Measurements from ENCODE around the gene PLA2G6.

The PLA2G6 gene

GRCh38 chr22:38172832-38173640 is 8.6 kb downstream of the PLA2G6 start:
- DNase-seq (ENCODE audit: extremely low read depth, low read depth) = no peak
- TF ChIP-seq CTCF (IDR thresholded peaks at IDR 0.05; ENCODE audit: low read depth, low read length, missing control alignments) = no peak
- H3K4me3 ChIP-seq (replicated peaks; ENCODE audit: low read depth, low read length) = no peak overlapping the region

GRCh38 chr22:38171927-38172831 is 9.5 kb downstream of the PLA2G6 start:
- no peak for DNase-seq (ENCODE audit: extremely low read depth, low read depth)
- TF ChIP-seq CTCF (IDR thresholded peaks at IDR 0.05; ENCODE audit: low read depth, low read length, missing control alignments) = no peak
- no peak overlapping the region for H3K4me3 ChIP-seq (replicated peaks; ENCODE audit: low read depth, low read length)

DNA sequence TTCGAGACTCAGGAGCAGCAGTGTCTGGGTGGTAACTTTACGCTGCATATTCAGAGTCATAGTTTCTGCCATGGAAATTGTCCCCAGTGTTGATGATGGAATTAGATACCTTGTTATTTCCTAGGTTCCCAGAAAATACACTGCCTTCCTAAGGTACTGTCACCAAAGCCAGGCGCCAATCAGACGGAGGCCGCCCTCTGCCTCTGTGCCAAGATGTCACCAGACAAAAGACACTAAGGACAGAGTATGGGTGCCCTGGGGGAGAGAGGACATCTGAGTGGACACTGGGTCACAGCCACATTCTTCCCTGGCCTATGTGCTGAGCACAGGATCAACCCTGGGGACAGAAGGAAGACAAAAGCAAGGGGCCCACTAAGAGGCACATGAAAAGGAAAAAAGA is 11.2 kb downstream of the PLA2G6 start:
- TF ChIP-seq CTCF (IDR thresholded peaks at IDR 0.05; ENCODE audit: low read depth, low read length, missing control alignments) = no peak
- no peak overlapping the region for H3K4me3 ChIP-seq (replicated peaks; ENCODE audit: low read depth, low read length)
- no peak for DNase-seq (ENCODE audit: extremely low read depth, low read depth)

DNA sequence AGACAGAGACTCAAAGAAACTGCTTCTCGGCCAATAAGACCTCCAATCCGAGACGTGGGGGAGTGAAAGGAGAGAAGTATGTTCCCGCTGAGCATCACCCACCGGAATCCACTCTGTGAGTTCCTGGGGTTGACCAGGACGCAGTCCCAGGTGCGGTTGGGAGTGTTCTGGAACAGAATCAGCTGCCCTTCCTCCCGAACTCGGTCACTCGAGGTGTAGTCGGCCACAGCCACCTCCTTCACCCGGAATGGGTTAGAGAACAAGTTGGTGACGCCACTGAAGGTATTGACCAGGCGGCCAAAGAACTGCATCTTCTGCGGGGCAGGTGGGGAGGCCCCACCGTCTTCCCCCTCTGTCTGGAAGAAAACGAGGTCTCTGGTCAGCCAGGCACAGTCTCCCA is 12.5 kb downstream of the PLA2G6 start:
- H3K4me3 ChIP-seq (replicated peaks; ENCODE audit: low read depth, low read length) = no peak overlapping the region
- no peak for DNase-seq (ENCODE audit: extremely low read depth, low read depth)
- no peak for TF ChIP-seq CTCF (IDR thresholded peaks at IDR 0.05; ENCODE audit: low read depth, low read length, missing control alignments)

DNA sequence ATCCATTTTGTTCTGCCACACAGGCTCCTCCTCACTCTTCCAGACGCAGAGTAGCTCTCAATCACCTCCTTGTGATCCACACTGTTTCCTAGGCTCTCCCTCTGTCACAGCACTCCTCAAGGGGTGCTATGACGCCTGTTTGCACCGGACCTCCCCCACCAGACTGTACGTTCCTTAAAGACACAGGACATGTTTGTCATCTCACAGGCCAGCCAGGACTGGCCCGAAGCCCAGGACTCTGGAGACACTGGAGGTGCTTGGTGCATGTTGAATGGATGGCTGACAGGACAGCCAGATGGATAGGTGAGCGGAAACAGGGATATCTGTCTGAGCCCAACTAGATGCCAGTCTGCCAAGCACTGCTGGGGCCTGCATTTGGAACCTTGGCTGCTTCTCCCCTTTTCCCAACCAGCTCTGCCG is 13.6 kb downstream of the PLA2G6 start:
- DNase-seq (ENCODE audit: extremely low read depth, low read depth) = no peak
- no peak overlapping the region for H3K4me3 ChIP-seq (replicated peaks; ENCODE audit: low read depth, low read length)
- no peak for TF ChIP-seq CTCF (IDR thresholded peaks at IDR 0.05; ENCODE audit: low read depth, low read length, missing control alignments)

DNA sequence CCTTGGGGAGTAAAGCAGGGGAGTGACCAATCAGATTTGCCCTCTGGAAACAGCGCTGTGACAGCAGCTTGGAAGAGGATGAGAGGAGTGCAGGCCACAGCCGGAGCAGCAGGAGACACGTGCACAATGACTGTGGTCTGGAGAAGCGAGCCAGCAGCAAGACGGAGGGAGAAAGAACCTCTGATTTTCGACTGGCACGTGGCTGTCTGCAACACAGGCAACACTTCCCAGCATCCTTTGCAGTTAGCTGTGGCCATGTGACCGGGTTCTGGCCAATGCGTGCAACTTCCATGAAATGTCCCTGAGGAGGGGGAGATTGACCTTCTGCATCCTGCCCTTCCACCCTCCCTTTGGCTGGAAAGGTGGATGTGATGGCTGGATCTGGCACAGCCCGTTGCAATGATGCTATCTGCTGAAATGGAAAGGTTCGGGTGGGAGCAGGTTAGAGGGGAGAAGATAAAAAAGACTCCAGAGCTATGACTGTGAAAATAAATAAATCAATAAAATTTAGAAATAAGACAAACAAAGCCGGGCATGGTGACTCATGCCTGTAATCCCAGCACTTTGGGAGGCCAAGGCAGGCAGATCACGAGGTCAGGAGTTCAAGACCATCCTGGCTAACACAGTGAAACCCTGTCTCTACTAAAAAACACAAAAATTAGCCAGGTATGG is 15.6 kb downstream of the PLA2G6 start:
- DNase-seq (ENCODE audit: extremely low read depth, low read depth) = no peak
- H3K4me3 ChIP-seq (replicated peaks; ENCODE audit: low read depth, low read length) = no peak overlapping the region
- TF ChIP-seq CTCF (IDR thresholded peaks at IDR 0.05; ENCODE audit: low read depth, low read length, missing control alignments) = no peak
